Activated CD4-positive, alpha-beta T cell treated with anti-CD3 and anti-CD28 coated beads for 48 hours (primary cell): Measurements from ENCODE around the gene HRC.
"Not testable (repeated sequence)": the region's sequence is repeated elsewhere in the genome, so short reads cannot be mapped to it uniquely, and the experiment has no call there.

ENCODE experiments used
- DNase-seq: peaks from one replicate; pipeline ENCODE4 v3.0.0-alpha.2; 2020

The HRC gene, protein sequence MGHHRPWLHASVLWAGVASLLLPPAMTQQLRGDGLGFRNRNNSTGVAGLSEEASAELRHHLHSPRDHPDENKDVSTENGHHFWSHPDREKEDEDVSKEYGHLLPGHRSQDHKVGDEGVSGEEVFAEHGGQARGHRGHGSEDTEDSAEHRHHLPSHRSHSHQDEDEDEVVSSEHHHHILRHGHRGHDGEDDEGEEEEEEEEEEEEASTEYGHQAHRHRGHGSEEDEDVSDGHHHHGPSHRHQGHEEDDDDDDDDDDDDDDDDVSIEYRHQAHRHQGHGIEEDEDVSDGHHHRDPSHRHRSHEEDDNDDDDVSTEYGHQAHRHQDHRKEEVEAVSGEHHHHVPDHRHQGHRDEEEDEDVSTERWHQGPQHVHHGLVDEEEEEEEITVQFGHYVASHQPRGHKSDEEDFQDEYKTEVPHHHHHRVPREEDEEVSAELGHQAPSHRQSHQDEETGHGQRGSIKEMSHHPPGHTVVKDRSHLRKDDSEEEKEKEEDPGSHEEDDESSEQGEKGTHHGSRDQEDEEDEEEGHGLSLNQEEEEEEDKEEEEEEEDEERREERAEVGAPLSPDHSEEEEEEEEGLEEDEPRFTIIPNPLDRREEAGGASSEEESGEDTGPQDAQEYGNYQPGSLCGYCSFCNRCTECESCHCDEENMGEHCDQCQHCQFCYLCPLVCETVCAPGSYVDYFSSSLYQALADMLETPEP

DNA sequence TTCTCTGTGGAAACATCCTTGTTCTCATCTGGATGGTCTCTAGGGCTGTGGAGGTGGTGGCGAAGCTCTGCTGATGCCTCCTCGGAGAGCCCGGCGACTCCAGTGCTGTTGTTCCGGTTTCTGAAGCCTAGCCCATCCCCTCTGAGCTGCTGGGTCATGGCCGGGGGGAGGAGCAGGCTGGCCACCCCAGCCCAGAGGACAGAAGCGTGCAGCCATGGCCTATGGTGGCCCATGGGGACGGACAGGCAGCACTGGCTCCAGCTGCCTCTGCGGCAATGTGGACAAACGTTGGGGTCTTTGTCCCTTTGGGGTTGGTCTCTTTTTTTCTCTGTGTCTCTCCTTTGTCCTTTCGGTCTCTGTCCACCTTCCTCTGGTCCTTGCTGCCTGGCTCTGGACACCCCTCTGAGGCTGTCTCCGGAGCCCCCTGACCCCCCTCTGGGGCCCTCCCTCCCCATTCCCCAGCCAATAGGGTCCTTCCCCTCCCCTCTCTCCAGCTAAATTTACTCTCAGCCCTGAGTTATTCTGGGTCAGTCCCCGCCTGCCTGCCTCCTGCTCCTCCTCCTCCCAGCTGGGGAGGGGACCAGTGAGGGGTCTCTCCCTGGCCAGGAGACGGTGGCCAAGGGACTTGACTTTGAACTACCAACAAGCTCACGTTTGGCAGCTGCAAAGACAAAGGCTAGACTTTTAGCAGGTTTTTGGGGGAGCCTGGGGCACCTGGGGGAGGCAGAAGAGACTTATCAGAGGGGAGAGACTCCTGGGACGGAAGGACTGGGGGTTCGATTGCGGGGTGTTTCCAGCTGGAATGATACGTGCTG, at the start of gene HRC:
TSS of gene HRC (minus strand) at position 392 of the 815 bp plus-strand sequence. CDS start at position 233, 159 bp downstream.
- DNase-seq, result no peak

DNA sequence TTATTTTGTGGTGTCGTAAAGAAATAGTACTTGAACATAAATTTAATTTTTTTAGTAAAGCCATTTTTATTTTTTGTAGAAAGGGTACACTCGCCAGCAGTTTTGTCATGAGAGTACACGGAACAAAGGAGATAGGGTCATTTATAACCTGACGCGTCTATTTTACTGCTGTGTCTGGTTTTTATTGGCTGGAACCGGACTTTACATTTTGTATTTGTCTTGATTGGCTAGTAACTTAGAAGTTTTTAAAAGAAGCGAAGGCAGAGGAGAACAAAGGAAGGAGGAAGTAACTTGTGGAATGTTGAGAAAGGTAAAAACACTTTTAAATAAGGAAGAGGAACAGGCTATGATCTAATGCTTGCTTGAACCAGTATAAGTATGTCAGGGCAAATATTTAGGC, 45.8 kb upstream of the HRC start:
- DNase-seq, result no peak

DNA sequence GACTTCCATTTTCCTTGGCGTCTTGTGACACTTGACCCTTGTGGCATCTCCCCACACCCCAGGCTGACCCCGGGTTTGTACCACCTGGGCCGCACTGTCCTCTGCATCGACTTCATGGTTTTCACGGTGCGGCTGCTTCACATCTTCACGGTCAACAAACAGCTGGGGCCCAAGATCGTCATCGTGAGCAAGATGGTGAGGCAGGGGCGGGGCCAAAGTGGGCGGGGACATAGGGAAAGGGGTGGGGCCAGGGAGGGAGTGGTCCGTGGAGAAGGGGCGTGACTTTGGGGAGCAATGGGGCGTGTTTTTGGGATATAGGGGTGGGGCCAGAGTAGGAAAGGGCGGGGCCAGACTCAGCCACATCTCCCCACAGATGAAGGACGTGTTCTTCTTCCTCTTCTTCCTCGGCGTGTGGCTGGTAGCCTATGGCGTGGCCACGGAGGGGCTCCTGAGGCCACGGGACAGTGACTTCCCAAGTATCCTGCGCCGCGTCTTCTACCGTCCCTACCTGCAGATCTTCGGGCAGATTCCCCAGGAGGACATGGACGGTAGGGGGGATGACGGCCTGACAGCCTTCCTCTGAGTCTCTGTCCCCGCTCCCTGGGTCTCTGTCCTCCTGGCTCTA, 45.2 kb upstream of the HRC start:
- peak; percentile 61 for DNase-seq

DNA sequence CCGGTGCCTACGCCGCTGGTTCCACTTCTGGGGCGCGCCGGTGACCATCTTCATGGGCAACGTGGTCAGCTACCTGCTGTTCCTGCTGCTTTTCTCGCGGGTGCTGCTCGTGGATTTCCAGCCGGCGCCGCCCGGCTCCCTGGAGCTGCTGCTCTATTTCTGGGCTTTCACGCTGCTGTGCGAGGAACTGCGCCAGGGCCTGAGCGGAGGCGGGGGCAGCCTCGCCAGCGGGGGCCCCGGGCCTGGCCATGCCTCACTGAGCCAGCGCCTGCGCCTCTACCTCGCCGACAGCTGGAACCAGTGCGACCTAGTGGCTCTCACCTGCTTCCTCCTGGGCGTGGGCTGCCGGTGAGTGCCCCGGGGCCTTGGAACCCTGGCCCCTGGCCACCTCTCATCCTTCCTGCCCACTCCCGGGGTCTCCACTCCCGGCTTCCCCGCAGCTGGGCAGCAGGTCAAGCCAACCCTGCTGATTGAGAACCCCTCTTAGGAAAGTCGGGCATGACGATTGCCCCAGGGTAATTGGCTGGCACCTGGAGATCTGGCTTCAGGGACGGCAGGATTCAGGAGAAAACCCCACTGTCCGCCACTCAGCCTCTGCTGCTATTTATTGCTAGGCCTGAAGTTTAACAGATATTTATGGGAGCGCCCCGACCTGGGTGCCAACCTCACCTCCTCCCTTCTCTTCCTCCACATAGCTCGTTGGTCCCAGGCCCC, 41.5 kb upstream of the HRC start:
- no peak for DNase-seq

DNA sequence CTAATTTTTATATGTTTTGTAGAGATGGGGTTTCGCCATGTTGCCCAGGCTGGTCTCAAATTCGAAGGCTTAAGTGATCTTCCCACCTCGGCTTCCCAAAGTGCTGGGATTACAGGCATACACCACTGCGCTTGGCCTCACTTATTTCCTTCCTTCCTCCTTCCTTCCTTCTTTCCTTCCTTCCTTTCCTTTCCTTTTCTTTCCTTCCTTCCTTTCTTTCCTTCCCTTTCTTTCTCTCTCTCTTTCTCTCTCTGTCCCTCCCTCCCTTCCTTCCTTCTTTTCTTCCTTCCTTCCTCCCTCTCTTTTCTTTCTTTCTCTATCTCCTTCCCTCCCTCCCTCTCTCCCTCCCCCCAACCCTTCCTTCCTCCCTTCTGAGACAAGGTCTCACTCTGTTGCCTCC, 39.2 kb upstream of the HRC start:
- no peak for DNase-seq

DNA sequence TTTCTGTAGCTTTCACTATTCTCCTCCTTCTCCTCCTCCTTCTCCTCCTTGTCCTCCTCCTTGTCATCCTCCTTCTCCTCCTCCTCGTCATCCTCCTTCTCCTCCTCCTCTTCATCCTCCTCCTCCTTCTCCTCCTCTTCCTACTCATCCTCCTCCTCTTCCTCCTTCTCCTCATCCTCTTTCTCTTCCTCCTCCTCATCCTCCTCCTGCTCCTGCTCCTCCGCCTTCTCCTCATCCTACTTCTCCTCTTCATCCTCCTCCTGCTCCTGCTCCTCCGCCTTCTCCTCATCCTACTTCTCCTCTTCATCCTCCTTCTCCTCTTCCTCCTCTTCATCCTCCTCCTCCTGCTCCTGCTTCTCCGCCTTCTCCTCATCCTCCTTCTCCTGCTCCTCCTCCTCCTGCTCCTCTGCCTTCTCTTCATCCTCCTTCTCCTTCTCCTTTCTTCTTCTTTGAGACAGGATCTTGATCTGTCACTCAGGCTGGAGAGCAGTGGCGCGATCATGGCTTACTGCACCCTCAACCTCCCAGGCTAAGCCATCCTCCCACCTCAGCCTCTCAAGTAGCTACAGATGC, 38.7 kb upstream of the HRC start:
- DNase-seq, result no peak

DNA sequence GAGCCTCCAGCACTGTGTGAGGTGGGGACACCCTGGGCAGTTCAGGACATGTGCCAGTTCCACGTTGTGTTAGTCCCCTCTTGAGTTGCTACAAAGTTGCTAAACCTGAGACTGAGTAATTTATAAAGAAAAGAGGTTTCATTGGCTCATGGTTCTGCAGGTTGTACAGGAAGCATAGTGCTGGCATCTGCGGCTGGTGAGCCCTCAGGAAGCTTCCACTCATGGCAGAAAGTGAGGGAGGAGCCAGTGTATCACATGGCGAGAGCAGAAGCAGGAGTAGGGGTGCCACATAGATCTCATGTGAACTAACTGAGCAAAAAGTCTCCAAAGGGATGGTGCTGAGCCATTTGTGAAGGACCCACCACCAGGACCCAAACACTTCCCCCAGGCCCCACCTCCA, 35.6 kb upstream of the HRC start:
- DNase-seq, result no peak

DNA sequence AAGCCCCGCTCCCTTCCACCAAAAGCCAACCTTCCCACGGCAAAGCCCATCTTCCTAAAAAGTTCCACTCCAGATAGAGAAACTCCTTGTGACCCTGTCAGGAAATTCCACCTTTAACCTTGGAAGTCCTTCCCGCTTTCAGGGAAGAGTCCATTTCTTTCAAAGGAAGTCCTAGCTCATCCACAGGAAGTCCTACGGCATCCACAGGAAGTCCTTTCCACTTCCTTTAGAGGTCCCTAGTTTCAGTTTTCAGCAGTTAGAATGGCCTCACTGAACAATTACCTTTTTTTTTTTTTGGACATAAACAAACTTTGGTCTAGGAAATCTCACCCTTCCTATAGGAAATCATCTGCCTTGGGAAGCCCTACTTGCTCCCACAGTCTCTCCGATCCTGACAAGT, 34.1 kb upstream of the HRC start:
- DNase-seq, result no peak

DNA sequence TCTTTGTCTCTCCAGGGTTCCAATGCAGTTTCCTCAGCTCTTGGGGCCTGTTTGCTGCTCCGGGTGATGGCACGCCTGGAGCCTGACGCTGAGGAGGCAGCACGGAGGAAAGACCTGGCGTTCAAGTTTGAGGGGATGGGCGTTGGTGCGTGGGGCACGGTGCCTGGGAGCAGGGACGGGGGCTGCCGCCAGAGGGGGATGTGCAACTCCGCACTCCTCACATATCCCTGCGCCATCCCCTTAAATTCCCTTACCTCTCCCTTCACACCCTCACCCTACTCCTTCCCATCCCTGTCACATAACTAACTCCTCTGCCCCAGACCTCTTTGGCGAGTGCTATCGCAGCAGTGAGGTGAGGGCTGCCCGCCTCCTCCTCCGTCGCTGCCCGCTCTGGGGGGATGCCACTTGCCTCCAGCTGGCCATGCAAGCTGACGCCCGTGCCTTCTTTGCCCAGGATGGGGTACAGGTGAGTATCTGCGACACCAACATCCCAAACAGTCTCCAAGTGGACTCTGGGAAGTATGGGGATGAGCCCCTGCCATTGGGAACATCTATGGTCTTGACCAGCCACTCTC, 33.5 kb upstream of the HRC start:
- DNase-seq, result no peak

DNA sequence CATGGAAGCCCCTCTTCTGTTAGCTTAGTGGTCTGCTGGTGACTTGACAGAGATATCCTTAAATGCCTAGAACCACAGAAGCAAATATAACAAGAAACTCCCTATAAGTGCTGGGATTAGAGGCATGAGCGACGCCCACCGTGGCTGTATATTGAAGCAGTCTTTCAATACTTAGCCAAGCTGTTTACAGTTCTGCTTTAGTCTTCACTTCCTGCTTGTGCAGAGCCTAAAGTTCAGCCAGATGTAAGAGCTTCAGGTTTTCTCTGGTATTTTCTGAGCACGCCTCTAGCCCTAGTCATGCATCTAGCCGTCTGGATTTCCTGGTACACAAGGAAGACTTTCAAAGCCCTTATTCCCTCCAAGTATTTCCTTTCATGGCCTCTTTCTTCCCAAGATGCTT, 30.9 kb upstream of the HRC start:
- no peak for DNase-seq

DNA sequence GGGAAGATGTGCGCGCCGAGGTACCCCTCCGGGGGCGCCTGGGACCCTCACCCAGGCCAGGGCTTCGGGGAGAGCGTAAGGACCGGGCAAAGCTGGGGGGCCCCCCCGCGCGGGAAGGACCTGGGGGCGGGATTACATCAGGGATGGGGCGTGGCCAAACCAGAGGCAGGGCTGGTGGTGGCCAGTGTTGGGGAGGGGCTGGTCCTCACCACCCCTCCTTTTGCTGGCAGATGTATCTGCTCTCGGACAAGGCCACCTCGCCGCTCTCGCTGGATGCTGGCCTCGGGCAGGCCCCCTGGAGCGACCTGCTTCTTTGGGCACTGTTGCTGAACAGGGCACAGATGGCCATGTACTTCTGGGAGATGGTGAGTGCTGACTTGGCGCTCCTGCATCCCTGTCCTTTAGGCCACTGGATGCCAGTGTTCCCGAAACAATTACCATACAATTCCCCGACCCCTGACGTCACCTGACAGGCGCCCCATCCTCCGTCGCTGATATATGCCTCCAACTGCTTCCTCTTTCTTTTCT, 27.7 kb upstream of the HRC start:
- DNase-seq, result no peak

DNA sequence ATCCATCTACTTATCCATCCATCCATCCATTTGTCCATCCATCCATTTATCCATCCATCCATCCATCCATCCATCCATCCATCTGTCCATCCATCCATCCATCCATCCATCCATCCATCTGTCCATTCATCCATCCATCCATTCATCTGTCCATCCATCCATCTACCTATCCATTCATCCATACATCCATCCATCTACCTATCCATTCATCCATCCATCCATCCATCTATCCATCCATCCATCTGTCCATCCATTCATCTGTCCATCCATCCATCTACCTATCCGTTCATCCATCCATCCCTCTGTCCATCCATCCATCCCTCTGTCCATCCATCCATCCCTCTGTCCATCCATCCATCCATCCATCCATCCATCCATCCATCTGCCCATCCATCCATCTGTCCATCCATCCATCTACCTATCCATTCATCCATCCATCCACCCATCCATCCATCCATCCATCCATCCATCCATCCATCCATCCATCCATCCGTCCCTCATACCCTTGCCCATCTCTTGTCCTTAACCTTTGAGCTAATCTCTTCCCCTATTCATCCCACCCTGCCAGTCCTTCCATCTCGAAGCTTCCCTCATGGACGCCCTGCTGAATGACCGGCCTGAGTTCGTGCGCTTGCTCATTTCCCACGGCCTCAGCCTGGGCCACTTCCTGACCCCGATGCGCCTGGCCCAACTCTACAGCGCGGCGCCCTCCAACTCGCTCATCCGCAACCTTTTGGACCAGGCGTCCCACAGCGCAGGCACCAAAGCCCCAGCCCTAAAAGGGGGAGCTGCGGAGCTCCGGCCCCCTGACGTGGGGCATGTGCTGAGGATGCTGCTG, 27.0 kb upstream of the HRC start:
- not testable (repeated sequence) for DNase-seq

DNA sequence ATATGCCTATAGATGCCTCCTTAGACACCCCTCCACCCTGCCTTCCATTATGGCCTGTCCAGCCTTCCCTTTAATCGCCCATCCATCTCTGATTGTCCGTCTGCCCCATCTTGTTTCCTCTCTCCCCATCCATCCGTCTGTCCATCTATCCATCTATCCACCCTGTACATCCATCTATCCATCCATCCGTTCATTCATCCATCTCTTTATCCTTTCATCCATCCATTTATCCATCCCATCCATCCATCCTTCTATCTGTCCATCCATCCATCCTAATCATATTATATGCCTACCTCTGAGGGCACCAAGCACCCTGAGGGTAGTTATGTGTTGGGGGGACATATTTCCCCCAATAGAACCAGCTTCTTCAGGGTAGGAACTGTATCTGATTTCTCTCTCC, 25.5 kb upstream of the HRC start:
- DNase-seq, result no peak

DNA sequence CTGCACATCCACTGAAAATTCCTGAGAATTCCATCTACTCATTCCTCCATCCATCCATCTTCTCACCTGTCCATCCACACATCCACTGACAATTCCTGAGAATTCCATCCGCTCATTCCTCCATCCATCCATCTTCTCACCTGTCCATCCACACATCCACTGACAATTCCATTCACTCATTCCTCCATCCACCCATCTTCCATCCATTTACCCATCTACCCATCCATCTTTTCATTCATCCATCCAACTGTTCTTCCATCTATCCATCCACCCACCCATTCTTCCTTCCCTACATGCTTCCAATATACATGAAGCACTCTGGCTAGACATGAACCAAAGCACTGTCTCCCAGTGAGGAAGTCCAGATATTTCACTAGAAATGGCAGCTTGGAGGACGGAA, 18.0 kb upstream of the HRC start:
- no peak for DNase-seq

DNA sequence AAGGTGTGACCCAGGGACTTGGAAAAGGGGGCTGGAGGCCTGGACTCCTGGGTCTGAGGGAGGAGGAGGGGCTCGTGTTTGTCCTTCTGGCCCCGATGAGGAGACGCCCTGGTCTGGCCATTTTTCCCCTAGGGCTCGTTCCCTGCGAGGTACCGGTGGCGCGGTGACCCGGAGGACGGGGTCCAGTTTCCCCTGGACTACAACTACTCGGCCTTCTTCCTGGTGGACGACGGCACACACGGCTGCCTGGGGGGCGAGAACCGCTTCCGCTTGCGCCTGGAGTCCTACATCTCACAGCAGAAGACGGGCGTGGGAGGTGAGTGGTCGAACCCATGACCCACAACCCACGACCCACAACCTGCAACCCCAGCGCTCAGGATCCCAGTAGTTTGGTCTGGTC, 13.2 kb upstream of the HRC start:
- DNase-seq, result no peak

DNA sequence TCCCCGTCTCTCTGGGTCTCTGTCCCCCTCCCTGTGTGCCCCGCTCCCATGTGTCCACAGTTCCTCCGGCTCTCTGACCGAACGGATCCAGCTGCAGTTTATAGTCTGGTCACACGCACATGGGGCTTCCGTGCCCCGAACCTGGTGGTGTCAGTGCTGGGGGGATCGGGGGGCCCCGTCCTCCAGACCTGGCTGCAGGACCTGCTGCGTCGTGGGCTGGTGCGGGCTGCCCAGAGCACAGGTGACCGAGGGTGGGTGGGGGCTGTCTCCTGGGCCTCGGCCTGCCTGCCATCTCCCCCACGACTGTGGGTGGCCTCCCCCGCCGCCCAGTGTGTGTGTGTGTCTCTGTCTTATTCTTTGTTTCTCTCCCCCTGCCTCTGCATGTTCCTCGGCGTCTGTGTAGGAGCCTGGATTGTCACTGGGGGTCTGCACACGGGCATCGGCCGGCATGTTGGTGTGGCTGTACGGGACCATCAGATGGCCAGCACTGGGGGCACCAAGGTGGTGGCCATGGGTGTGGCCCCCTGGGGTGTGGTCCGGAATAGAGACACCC, 12.7 kb upstream of the HRC start:
- DNase-seq, result no peak

DNA sequence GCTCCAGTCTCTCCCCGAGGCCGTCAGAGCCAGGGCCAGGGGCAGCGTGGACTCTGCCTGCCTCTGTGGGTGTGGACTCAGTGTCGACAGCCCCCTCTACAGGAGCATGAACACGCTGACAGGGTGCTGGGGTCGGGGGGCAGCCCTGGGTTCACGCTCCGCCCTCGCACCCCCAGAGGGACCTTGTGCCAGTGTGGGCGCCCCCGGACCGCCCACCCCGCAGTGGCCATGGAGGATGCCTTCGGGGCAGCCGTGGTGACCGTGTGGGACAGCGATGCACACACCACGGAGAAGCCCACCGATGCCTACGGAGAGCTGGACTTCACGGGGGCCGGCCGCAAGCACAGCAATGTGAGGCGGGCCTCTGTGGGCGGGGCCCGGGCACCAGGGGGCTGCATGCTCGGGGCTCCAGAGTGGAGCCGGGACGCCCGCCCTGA, 10.7 kb upstream of the HRC start:
- no peak for DNase-seq

DNA sequence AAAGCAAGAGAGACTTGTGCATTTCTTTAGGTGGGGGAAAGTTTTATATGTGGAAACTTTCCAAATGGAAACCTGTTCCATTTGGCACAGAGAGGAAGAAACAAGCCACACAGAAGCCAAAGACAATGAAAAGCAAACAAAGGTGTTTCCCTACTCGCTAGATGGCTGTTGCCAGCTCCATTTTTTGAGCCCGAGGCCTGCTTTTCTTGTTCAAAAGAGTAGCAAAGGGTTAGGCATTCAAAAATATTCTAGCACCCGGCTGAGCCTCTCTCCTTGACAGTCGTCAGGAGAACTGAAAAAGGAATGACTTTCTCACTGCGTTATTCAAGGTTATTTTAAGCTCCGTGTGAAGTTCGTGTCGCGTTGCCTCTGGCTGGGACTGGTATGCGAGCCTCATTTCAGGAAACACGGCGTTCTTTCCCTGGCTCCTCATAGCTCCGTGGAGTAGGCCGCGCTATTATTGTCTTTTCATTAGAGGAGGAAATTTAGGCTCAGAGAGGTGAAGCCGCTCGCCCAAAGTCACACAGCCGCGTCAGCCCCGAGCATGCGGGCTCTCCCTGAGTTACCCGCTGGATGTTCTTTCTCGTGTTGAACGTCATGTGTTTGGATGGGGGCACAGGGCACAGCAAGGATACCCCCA, 10.0 kb upstream of the HRC start:
- no peak for DNase-seq

DNA sequence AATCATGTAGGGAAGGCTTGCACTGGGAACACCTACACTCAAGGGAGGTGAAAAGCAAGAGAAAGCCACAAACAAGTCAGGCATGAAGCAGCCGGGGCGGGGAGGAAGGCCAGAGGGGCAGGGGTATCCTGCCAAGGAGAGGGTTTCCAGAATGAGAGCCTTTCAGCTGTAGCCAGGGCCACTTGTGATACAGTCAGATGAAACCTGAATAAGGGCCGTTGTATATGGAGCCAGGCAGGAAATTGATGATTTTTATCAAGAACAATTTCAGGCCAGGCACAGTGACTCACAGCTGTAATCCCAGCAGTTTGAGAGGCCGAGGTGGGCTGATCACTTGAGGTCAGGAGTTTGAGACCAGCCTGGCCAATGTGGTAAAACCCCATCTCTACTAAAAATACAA, 6.8 kb upstream of the HRC start:
- no peak for DNase-seq
